Measurements from ENCODE around the gene MT1B.

DNA sequence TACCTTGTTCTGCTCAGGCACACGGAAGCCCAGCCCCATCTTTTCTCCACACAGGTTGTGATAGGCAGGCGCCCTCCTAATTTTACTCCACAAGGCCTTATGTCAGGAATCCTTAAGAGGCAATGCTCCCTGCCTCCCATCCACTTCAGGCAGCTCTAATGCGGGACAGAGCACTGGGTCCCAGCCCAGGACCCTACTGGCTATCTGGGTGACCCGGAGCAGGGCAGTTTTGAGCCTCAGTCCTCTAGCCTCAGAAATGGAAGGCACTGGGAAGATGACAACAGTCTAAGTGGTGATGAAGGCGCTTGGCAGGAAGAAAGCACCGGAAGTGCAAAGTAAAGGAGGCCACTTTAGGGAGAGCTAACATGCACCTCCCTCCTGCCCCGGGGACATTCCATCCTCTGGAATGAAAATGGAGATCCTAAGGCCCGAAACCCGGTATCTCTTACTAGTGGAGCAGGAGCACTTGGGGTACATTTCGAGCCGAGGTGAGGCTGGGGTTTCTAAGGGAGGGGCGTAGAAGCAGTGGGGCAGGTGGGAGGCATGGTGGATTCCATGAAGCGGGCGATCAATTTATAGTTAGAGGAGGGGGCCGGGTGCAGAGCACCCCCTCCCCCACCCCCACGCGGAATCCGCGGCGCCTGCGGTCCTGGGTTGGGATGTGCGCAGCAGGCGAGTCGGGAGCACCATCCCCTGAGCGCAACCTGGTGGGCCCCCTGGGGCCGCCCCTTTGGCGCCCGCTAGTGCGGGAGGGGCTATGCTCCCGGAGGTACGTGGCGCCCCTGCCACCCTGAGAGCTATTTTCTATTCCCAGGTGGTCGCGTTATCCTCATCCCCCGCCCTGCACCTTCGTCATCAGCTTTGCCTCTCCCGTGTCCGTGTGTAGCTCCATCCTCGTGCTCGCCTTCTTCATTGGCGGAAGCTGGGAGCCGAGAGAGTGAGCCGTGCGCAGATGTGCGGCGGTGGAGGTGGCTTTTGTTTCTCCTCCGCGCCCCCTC is 11.0 kb downstream of the MT1B start:
- TF ChIP-seq, protein P1, sequence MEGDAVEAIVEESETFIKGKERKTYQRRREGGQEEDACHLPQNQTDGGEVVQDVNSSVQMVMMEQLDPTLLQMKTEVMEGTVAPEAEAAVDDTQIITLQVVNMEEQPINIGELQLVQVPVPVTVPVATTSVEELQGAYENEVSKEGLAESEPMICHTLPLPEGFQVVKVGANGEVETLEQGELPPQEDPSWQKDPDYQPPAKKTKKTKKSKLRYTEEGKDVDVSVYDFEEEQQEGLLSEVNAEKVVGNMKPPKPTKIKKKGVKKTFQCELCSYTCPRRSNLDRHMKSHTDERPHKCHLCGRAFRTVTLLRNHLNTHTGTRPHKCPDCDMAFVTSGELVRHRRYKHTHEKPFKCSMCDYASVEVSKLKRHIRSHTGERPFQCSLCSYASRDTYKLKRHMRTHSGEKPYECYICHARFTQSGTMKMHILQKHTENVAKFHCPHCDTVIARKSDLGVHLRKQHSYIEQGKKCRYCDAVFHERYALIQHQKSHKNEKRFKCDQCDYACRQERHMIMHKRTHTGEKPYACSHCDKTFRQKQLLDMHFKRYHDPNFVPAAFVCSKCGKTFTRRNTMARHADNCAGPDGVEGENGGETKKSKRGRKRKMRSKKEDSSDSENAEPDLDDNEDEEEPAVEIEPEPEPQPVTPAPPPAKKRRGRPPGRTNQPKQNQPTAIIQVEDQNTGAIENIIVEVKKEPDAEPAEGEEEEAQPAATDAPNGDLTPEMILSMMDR (IDR thresholded peaks at IDR 0.05) = no peak
- no peak for TF ChIP-seq POLR2A (IDR thresholded peaks at IDR 0.05)
